ENCODE results near the gene IGLL5. TPM values are rescaled to one million over a fixed set of nuclear protein-coding genes. Genes with fewer than 3 reads are reported as not detected.

The IGLL5 gene
- total RNA-seq, 1 donor from 2014 or later = not detected

GRCh38 chr22:22937894-22938480, 50.4 kb downstream of the IGLL5 start:
- TF ChIP-seq CTCF (conservative IDR thresholded peaks at IDR 0.05; ENCODE audit: low read depth, low read length) = no peak
- no peak overlapping the region for H3K4me3 ChIP-seq (ENCODE audit: low read depth, low read length)
- no peak for DNase-seq (ENCODE audit: low read depth)

GRCh38 chr22:22938672-22939587, 51.3 kb downstream of the IGLL5 start:
- no peak for DNase-seq (ENCODE audit: low read depth)
- no peak for TF ChIP-seq CTCF (conservative IDR thresholded peaks at IDR 0.05; ENCODE audit: low read depth, low read length)
- H3K4me3 ChIP-seq (ENCODE audit: low read depth, low read length) = no peak overlapping the region

GRCh38 chr22:22939588-22940368, 52.2 kb downstream of the IGLL5 start:
- no peak for DNase-seq (ENCODE audit: low read depth)
- TF ChIP-seq CTCF (conservative IDR thresholded peaks at IDR 0.05; ENCODE audit: low read depth, low read length) = no peak
- no peak overlapping the region for H3K4me3 ChIP-seq (ENCODE audit: low read depth, low read length)

GRCh38 chr22:22940961-22941605, 53.5 kb downstream of the IGLL5 start:
- DNase-seq (ENCODE audit: low read depth) = no peak
- TF ChIP-seq CTCF (conservative IDR thresholded peaks at IDR 0.05; ENCODE audit: low read depth, low read length) = no peak
- no peak overlapping the region for H3K4me3 ChIP-seq (ENCODE audit: low read depth, low read length)

GRCh38 chr22:22941831-22942510, 54.4 kb downstream of the IGLL5 start:
- no peak for DNase-seq (ENCODE audit: low read depth)
- no peak overlapping the region for H3K4me3 ChIP-seq (ENCODE audit: low read depth, low read length)
- no peak for TF ChIP-seq CTCF (conservative IDR thresholded peaks at IDR 0.05; ENCODE audit: low read depth, low read length)

Data from epithelial cell of proximal tubule (primary cell).